IPS-18a (cell line): ENCODE results near the gene VWC2L.
A peak's percentile ranks its signal among the peaks of the same experiment; 100 is the strongest.

ENCODE experiments used
- H3K27ac ChIP-seq: one replicate; pipeline ENCODE4 v1.5.1; 2013; ENCODE audit warnings: low read length
- H3K27me3 ChIP-seq: one replicate; pipeline ENCODE4 v1.6.1; 2013; ENCODE audit warnings: mild to moderate bottlenecking, low read length; ENCODE audit not compliant: control insufficient read depth, insufficient read depth
- H3K36me3 ChIP-seq: one replicate; pipeline ENCODE4 v1.6.1; 2013; ENCODE audit warnings: low read depth, low read length; ENCODE audit not compliant: control insufficient read depth
- H3K4me1 ChIP-seq: one replicate; pipeline ENCODE4 v1.6.1; 2013; ENCODE audit warnings: low read depth, low read length; ENCODE audit not compliant: control insufficient read depth
- H3K4me3 ChIP-seq: one replicate; pipeline ENCODE4 v1.5.1; 2013; ENCODE audit warnings: low read length
- H3K9ac ChIP-seq: one replicate; pipeline ENCODE4 v1.6.1; 2013; ENCODE audit warnings: mild to moderate bottlenecking, low read length, moderate library complexity
- H3K9me3 ChIP-seq: one replicate; pipeline ENCODE4 v1.6.1; 2013; ENCODE audit warnings: low read depth, low read length; ENCODE audit not compliant: control insufficient read depth

Gene VWC2L

GRCh38 chr2:214393796-214394195 lies 17.1 kb upstream of the VWC2L start:
- Histone ChIP-seq H3K27ac (no peak overlapping the region), H3K27me3 (no peaks in the 10 kb centered on the region), H3K36me3 (no peaks in the 10 kb centered on the region), H3K9ac (no peak overlapping the region), H3K4me1 (no peaks in the 10 kb centered on the region), H3K9me3 (no peaks in the 10 kb centered on the region), H3K4me3 (no peak overlapping the region)

- Histone ChIP-seq H3K27me3 (no peaks in the 10 kb centered on the region), H3K9me3 (no peaks in the 10 kb centered on the region), H3K9ac (no peak overlapping the region), H3K27ac (no peak overlapping the region), H3K36me3 (no peaks in the 10 kb centered on the region), H3K4me1 (no peaks in the 10 kb centered on the region), H3K4me3 (no peak overlapping the region)
Measured at GRCh38 chr2:214395040-214395439, 15.8 kb upstream of the VWC2L start.

- H3K4me3 ChIP-seq, result no peak overlapping the region
- no peaks in the 10 kb centered on the region for H3K4me1 ChIP-seq
- H3K27ac ChIP-seq, result no peak overlapping the region
- H3K36me3 ChIP-seq, result no peaks in the 10 kb centered on the region
- no peaks in the 10 kb centered on the region for H3K27me3 ChIP-seq
- no peak overlapping the region for H3K9ac ChIP-seq
- H3K9me3 ChIP-seq, result no peaks in the 10 kb centered on the region
Measured at GRCh38 chr2:214401580-214401979, 9.3 kb upstream of the VWC2L start.

GRCh38 chr2:214410128-214410775 lies 602 bp upstream of the VWC2L start:
- Histone ChIP-seq H3K27me3 (peaks cover 7% of the 10 kb centered on the region), H3K4me3 (peak overlapping the region; percentile 36), H3K27ac (no peak overlapping the region), H3K9ac (no peak overlapping the region), H3K9me3 (no peaks in the 10 kb centered on the region), H3K36me3 (no peaks in the 10 kb centered on the region), H3K4me1 (no peaks in the 10 kb centered on the region)

- H3K4me3 ChIP-seq, result no peak overlapping the region
- peaks cover 7% of the 10 kb centered on the region for H3K27me3 ChIP-seq
- no peak overlapping the region for H3K27ac ChIP-seq
Measured at GRCh38 chr2:214412679-214413078, 1.8 kb downstream of the VWC2L start.

GRCh38 chr2:214436470-214436869 lies 25.6 kb downstream of the VWC2L start:
- no peaks in the 10 kb centered on the region for H3K4me1 ChIP-seq
- no peak overlapping the region for H3K4me3 ChIP-seq
- H3K36me3 ChIP-seq, result no peaks in the 10 kb centered on the region
- H3K27ac ChIP-seq, result no peak overlapping the region
- no peaks in the 10 kb centered on the region for H3K27me3 ChIP-seq
- H3K9me3 ChIP-seq, result no peaks in the 10 kb centered on the region
- no peak overlapping the region for H3K9ac ChIP-seq

More at GRCh38 chr2:214412679-214413078, 1.8 kb downstream of the VWC2L start:
- Histone ChIP-seq H3K9ac (no peak overlapping the region), H3K36me3 (no peaks in the 10 kb centered on the region), H3K4me1 (no peaks in the 10 kb centered on the region), H3K9me3 (no peaks in the 10 kb centered on the region)

GRCh38 chr2:214450118-214450894 lies 39.5 kb downstream of the VWC2L start:
- H3K9me3 ChIP-seq, result no peaks in the 10 kb centered on the region
- no peaks in the 10 kb centered on the region for H3K4me1 ChIP-seq
- no peaks in the 10 kb centered on the region for H3K36me3 ChIP-seq
- no peak overlapping the region for H3K4me3 ChIP-seq
- no peak overlapping the region for H3K9ac ChIP-seq
- H3K27me3 ChIP-seq, result no peaks in the 10 kb centered on the region
- H3K27ac ChIP-seq, result no peak overlapping the region

GRCh38 chr2:214451516-214452275 lies 40.8 kb downstream of the VWC2L start:
- Histone ChIP-seq H3K4me1 (no peaks in the 10 kb centered on the region), H3K9ac (no peak overlapping the region), H3K27ac (no peak overlapping the region), H3K9me3 (no peaks in the 10 kb centered on the region), H3K36me3 (no peaks in the 10 kb centered on the region), H3K27me3 (no peaks in the 10 kb centered on the region), H3K4me3 (no peak overlapping the region)

GRCh38 chr2:214465363-214466146 lies 54.7 kb downstream of the VWC2L start:
- Histone ChIP-seq H3K9ac (no peak overlapping the region), H3K27ac (no peak overlapping the region), H3K4me3 (no peak overlapping the region), H3K9me3 (no peaks in the 10 kb centered on the region), H3K4me1 (no peaks in the 10 kb centered on the region), H3K27me3 (no peaks in the 10 kb centered on the region), H3K36me3 (no peaks in the 10 kb centered on the region)

GRCh38 chr2:214469728-214470127 lies 58.9 kb downstream of the VWC2L start:
- Histone ChIP-seq H3K27me3 (no peaks in the 10 kb centered on the region), H3K9ac (no peak overlapping the region), H3K27ac (no peak overlapping the region), H3K9me3 (no peaks in the 10 kb centered on the region), H3K4me3 (no peak overlapping the region), H3K4me1 (no peaks in the 10 kb centered on the region), H3K36me3 (no peaks in the 10 kb centered on the region)

GRCh38 chr2:214471382-214471781 lies 60.5 kb downstream of the VWC2L start:
- Histone ChIP-seq H3K27me3 (no peaks in the 10 kb centered on the region), H3K36me3 (no peaks in the 10 kb centered on the region), H3K9ac (no peak overlapping the region), H3K9me3 (no peaks in the 10 kb centered on the region), H3K4me1 (no peaks in the 10 kb centered on the region), H3K27ac (no peak overlapping the region), H3K4me3 (no peak overlapping the region)
